NCI-H345 treated with DMSO at 0.1 percent for 48 hours (cell line): ENCODE data around the gene EYS.
A peak's percentile ranks its signal among the peaks of the same experiment; 100 is the strongest.

ENCODE experiments used
- DNase-seq: peaks from one replicate; lab custom pipeline; 2025; ENCODE audit not compliant: unreplicated experiment; lab: John Stamatoyannopoulos, UW

The EYS gene

DNA sequence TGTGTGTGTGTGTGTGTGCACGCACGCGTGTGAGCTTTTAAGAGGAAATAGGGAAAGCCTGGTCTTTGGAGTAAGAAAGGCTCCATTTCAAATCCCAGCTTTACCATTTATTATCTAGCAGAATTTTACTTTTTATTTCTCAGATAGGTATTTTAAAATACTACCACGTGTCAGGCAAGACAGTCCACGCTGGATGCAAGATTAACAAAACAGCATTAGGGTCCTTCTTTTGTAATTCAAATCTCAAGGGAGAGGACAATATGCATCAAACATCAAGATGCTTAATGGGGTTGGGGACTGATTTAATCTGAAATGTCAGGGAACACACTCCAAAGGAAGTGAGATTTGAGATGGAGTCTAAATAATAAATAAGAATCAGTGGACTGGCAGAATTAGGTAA, 1302.6 kb downstream of the EYS start:
- no peak for DNase-seq

DNA sequence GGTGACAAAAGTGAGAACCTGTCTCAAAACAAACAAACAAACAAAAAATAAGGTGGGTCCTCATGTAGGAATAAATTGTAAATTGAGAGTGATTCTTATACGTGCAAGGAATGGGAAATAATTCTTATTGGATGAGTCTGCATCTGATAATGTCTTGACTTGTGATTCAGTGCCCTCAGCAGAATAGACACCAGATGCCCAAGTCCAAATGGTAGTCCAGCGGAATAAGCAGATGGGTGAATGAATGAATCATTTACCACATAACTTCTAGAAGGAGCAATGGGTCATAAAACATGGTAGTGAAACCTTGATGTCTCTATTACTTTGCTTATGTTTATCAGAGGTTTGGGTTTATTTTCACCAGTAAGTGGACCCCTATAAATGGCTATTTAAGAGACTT, 1323.7 kb downstream of the EYS start:
- DNase-seq, result no peak

DNA sequence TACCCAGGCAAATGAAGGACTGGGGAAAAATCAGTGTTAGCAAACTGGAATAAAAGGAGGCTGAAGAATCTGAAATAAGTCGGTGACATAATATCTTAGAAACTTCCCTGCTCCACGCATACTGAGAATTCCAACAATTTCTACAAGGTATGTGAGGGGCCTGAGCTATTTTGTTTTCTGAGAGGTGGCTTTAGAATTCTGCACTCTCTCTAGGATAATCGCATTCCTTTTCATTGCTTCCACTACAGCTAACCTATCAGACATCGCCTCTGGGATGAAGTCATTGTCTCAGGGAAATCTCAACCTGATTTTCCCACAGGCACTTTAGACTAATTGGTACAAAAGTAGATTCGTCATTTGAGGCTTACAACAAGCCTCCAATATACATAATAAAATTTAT, 1330.6 kb downstream of the EYS start:
- no peak for DNase-seq

DNA sequence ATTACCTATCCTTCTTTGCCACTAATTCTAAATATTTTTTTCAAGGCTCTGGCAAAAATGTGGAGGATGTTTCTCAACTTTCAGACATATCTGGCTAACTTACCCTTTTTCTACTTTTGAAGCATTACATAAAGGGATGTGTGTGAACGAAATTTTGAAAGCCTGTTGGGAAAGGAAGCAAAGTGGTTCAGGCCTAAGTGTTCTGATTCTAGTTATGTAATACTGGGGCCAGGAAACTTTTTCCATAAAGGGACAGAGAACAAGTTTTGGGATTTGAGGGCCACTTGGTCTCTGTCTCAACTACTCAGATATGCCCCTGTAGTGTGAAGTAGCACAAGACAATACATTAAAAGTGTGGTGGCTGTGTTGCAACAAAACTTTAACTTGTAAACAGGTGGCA, 1349.6 kb downstream of the EYS start:
- no peak for DNase-seq

DNA sequence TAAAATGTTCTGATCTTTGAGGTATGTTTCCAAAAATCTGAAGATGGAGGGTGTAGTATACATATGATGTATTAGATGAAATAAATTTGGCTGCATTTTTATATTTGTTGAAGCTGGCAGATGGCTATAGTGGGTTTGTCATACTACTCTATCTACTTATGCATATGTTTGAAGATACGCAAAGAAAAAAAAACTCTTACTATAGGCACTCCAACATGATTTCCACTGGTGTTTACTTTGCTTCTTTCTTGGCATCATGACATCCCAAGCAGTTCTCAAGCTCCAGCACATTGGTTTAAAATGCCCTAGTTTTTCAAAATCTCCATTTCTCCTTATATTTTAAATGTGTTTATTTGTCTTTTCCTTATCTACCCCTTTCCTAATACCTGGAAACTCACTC, 1359.6 kb downstream of the EYS start:
- DNase-seq, result no peak

DNA sequence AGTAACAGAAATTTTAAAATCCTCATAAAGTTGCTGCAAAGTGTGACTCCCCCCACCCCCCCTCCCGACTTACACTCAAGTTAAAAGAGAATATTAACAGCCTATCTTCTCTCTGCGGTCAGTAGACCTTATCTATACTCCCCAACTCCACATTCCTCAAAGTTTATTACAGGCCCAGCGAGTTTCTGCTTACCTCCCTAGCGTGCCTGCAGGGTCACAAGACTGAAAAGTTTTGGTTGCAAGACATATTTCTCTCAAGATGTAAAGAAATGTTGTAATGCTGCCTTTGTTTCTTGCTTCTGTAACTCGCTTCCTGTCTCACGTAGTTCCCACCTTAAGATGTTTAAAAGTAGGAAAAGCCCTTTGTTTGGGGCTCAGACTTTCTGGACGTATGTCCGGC, 1371.8 kb downstream of the EYS start:
- no peak for DNase-seq

DNA sequence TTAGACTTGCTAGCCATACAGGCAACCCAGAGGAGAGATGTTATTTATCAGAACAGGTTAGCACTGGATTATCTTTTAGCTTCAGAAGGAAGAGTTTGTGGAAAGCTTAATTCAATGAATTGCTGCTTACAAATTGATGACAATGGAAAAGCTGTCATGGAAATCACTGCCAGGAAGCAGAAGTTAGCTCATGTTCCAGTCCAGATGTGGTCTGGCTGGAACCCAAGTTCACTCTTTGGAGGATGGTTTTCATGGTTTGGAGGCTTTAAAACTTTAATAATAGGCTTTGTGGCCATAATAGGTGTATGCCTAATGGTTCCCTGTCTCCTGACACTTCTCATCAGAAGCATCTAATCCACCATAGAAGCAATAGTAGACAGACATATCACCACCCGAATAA, 1372.4 kb downstream of the EYS start:
- no peak for DNase-seq

DNA sequence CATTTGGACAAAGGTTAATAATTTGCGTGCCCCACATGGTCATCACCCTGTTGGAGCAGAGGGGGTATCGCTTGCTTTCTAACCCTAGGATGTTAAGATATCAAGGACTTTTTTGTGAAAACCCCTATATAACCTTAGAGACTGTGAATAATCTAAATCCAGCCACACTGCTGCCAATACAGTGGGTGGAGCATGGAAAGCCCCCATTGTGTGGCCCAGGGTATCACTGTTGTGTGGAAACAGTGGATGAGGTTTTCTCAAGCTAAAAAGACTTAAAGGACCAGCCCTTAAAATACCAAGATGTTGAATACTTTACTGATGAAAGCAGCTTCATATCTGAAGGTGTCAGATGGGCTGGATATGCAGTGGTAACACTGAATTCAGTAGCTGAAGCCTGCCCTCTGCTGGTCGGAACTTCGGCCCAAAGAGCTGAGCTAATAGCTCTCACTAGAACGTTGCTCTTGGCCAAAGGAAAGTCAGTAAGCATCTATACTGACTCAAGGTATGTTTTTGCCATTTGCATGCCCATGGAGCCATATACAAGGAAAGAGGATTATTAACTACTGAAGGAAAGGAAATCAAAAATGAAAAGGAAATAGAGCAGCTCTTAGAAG, 1376.2 kb downstream of the EYS start:
- peak; percentile 17 for DNase-seq

DNA sequence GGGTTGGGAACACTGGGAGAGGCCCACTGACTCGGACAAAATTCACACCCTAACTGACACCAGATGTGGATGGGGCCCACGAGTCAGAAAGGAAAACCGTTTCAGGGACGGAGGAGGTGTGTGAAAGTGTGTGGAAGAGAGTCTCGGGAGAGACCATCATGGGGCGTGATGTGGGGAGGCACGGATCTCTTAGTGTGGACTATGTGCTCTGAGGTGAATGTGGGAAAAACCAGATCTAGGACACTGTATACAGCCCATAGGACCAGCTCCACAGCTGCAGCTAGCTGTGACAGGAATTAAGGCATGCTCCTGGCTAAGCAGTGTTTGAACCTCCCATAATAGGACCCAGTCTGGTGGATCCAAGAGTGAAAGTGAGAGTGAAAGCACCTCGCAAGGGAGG, 1380.1 kb downstream of the EYS start:
- no peak for DNase-seq

DNA sequence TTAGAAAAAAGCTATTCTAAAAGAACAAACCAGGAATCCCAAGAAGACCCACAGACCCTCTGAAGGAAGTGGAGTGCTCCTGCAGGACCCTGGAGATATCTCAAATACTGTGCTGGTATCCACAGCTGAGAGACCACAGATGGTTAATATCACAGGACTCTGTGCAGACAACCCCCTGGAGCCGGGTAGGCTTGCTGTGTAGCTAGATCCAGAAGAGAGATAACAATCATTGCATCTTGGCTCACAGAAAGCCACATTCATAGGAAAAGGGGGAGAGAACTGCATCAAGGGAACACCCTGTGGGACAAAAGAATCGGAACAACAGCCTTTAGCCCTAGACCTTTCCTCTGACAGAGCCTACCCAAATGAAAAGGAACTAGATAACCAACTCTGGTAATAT, 1381.9 kb downstream of the EYS start:
- DNase-seq, result no peak

DNA sequence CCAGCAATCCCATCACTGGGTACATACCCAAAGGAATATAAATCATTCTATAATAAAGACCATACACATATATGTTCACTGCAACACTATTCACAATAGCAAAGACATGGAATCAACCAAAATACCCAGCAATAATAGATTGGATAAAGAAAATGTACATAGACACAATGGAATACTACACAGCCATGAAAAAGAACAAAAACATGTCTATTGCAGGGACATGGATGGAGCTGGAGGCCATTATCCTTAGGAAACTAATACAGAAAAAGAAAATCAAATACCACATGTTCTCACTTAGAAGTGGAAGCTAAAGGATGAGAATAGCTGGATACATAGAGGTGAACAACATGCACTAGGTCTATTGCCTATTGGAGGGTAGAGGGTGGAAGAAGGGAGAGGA, 1396.8 kb downstream of the EYS start:
- no peak for DNase-seq

DNA sequence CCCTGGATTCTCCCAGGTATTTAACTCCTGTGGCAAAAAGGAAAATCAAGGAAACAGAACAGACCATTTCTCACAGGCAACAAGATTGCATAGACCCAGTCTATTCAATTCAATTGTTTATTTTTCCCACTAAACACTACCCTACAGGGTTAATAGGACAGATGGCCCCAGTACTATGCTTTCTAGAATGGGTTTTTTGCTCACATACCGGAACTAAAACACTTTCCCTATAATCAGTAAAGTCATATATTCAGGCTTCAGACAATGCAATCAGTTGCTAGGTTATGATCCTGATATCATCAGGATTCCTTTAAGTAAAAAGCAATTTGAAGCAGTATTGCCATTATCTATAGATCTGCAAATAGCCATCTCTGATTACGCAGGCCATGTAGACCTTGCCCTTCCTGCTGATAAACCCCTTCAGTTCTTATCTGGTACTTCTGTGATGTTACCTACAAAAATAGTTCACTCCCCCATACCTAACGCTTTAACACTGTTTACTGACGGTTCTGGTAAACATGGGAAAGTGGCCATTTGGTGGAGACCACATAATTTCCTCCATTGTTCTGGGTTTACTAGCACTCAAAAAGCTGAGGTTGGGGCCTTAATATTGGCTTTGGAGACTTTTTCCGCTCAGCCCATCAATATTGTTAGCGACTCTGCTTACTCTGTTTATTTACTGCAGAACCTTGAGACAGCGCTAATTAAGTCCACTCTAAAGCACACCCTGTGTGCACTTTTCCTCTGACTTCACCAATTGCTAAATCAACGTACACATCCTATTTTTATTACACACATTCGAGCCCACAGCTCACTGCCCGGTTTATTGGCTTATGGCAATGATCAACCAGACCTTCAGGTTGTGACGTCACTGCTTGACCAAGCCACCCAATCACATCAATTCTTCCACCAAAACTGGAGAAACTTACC, 1405.5 kb downstream of the EYS start:
- no peak for DNase-seq

DNA sequence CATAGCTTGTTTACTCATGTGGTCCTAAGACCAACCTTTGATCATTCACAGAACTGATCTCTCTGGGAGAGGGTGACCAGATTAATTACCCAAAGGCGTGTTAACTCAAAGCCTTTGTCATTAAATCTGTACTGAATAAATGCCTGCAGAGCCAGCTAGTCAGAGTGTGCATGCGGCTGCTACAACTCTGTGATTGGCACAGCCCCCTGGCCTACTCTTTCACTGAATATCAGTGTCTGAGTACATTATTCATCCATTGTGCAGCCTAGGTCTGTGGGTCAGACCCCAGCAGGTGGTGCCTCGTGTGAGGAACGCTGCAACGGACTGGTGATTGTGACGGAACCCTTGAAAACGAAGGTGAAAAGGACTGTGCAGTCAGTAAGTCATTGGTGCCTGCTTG, 1407.8 kb downstream of the EYS start:
- no peak for DNase-seq

DNA sequence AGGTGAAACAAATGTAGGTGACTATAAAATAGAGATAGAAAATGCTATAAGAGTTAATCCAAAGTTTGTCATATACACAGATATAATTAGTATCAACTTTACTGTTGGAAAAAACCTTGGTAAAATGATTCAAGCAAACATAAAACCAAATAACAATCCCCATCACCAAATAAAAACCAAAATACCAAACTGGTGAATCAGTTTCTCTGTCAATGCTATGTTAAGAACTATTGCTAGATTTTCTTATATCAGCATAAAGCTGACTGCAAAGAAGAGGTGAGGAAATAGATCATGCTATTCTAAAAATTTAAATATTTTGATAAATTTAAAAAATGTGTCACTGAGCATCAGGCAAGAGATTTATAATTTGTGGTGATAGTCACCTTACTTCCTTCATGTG, 1413.0 kb downstream of the EYS start:
- no peak for DNase-seq

DNA sequence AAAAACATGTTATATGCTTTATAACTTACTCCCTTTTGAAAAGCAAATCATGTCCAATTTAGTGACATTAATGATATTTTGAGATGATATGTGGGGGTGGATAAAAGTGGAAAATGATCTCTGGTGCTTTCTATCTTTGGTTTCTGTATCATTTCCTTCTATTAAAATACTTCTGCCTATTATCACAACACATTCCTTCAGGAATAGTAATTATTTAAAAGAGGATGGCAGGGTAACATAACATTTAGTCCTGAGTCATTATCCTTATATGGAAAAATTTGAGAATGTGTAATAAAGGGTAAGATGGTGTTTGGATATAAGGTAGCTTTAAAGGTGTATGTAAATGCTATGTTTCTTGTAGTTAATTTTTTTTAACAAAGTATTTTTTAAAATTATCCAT, 1413.7 kb downstream of the EYS start:
- no peak for DNase-seq

DNA sequence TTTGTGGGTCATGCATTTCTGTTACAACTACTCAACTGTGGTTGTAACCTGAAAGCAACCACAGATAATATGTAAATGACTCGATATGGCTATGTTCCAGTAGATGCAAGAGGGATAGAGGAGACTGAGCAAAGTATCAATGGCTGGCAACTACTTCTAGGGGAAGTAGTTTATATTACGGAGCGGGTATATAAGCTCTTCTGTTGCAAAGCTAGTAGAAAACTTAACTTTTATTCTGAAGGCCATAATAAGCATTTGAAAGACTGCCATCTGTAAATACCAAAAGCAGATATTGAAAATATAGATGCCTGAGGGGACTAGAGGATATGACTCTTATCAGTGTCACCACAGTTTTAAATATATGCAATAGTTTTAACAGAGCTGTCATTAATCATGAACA, 1416.2 kb downstream of the EYS start:
- no peak for DNase-seq

DNA sequence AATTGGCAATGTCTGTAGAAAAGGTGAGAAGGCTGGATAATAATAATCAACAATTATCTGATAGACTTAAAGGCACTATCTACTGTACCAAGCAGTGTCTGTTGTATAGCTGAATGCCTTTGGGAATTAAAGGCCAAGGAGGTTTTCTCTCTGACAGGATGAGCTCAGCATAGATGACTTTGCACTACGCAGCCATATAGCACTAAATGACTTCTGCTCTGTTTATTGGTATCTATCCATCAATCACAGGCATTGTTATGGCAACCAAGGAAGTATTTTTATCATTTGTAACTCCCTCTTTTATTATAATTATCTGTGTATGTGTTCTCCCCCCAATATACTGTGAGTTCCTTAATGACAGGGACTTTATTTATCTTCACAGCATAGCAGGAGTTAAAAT, 1417.1 kb downstream of the EYS start:
- DNase-seq, result no peak

DNA sequence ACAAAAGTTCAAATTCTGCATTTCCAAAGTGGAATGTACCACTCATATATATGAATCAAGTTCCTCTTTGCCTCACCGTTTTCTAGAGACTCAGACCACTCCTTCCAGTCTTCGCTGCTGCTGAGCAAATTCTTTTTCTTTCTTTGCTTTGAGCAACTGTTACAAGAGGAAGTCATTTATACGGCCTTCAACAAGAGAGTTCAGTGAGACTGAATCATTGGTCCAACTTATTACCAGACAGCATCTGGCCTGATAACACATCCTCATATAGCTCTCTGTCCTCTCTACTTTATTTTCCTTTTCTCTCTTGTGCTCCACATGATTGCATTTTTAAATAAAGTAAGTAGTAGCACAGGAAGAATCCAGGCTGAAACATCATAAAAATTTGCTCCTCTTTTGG, 1418.7 kb downstream of the EYS start:
- no peak for DNase-seq

DNA sequence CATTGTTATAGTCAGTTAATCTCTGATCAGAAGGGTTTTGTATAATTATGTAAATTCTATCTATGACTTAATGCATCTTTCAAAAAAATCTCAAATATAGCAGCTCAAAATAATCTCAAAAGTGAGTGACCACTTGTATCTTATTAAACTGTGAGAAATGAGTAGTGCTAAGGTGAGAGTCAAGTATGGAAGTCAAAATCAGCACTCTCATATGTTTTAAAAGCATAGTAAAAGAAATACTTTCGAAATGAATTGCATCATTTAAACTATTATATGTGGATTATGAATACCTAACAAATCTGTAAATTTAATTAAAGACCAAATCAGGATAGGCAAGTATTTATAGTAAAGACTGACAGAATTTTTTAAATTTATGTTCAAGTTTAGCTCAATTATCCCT, 1425.9 kb downstream of the EYS start:
- no peak for DNase-seq

DNA sequence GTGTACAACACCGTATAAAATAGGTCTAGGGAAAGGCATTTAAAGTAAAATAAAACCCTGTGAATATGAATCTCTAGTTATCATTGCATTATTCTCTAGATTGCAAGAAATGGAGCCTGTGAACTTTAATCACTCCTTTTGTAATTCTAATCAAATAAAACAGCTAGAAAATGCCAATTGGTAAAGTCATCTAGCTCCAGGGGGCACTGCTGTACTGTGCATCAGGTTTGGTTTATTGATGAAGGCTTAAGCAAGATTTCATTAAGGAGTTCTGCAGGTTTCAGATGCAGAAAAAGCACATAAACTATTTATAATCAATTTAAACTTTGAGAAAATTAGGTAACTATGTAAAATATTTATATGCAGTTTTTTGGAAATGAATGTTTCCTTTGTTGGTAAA, 1426.5 kb downstream of the EYS start:
- peak; percentile 12 for DNase-seq

DNA sequence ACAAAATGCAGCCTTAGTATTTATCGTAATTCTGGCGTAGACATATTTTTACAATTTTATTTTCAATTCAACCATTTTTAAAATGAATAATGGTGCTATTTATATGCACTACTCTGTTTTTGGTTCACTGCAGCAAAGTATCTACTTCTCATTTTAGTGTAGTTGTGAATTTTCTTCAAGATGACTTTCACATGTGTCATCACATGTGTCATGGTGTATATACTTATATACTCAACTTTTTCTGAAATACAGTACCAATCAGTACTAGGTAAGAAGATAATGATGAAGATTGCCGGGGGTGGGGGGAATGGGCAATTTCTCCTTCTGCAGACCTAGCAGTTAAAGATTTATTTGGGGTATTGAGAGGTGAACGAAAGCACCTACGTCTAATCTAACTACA, 1436.9 kb downstream of the EYS start:
- no peak for DNase-seq

DNA sequence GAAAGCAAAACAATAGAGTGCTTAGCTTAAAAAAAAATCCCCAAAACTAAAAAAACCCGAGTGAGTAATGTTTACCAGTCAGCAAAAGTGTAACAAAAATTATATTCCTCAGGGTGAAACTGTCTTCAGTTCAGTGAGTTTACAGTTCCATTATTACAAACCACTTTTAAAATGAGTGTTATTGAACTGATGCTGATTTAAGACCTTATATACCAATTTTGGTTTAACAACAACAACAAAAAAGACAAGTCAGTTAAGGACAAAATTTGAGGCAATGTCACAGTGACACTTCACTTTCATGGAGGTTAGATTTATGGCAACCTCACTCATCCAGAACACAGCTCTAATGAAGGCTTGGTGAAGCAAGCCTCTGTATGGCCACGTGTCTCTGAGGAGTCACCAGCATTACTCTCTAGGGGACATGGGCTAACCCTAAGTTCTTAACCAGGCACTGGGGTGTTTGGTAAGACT, 1440.6 kb downstream of the EYS start:
- DNase-seq, result no peak

DNA sequence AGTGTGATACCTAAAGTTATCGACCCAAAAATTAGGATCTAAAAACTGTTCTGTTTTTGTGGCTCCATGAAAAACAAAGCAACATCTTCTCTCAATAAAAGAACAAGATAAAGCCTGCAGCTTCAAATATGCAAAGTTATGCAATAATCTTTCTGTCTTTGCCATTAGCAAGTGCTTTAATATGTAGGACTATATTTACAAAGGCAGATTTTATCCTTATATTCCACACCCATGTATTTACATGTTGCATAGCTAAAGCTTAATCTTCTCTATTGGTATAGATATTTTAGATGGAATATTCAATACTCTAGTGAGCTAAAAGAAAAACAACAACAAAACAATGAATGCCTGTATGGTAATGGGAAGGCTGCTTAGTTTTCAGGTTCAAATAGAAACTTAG, 1443.2 kb downstream of the EYS start:
- DNase-seq, result no peak
